HG03175 (cell line): ENCODE data around the gene PPP4R2.

ENCODE experiments used
- ATAC-seq: cut with Tn5 transposase; IDR thresholded peaks from one replicate; pipeline ENCODE4 v1.9.1; 2021; ENCODE audit warnings: mild to moderate bottlenecking, moderate library complexity; ENCODE audit not compliant: unreplicated experiment

The PPP4R2 gene

DNA sequence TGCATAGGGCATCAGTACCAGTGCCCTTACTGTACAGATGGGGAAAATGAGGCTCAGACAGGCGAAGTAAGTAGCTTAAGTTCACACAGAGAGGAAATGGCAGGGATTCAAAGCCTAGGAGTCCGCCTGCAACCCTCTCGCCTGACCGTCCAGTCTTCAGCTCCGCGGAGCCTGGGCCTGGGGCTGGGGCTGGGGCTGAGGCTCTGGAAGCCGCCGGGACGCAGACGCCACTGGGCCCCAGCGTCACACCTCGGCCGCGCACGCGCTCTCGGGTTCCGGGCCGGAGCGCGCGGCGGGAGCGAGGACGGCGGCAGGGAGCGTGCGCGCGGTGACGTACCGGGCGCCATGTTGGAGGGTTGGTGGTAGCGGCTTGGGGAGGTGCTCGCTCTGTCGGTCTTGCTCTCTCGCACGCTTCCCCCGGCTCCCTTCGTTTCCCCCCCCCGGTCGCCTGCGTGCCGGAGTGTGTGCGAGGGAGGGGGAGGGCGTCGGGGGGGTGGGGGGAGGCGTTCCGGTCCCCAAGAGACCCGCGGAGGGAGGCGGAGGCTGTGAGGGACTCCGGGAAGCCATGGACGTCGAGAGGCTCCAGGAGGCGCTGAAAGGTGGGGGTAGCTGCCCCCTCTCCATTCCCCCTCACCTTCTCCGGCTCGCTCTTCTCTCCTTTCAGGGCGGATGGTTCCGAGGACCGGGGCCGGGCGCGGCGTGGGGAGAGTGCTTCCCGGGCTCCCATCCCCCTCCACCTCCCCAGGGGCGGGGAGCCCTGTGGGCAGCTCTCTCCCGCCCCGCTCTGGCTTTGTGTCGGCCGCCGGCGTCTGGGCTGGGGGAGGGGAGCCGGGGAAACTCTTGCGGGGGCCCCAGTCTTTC, at the start of gene PPP4R2:
Gene PPP4R2 (plus strand): TSS at position 339 of the 861 bp plus-strand sequence. CDS start 227 bp downstream, at position 566.
- peak; percentile 87 for ATAC-seq

DNA sequence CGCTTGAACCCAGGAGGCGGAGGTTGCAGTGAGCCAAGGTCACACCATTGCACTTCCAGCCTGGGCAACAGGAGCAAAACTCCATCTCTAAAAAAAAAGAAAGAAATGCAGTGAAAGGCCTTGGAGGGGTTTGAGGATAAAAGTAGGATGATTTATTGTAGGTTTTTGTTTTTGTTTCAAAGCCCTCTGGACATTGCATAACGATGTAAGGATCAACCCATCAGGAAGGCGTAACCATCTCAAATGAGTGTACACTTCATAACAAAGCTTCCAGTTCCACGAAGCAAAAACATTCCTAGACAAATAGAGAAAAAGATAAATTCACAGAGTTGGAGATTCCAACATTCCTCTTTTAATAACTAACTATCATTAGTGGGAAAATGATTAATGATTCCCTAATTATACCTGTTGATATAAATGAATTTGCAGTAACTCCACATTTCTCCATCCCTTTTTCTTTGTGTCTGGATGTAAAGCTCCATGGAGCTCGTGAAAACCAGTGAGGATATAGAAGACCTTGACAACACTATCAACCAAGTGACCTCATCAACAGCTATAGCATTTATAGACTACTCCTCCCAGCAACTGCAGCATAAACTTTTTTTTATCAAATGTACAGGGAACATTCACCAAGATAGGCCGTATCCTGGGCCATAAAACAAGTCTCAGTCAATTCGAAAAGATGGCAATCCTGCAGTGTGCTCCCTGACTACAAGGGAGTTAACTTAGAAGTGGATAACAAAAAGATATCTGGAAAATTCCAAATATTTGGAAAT, 48.7 kb upstream of the PPP4R2 start:
- ATAC-seq: no peak

- ATAC-seq: no peak
Measured at GRCh38 chr3:72949016-72949415, 47.6 kb upstream of the PPP4R2 start.

DNA sequence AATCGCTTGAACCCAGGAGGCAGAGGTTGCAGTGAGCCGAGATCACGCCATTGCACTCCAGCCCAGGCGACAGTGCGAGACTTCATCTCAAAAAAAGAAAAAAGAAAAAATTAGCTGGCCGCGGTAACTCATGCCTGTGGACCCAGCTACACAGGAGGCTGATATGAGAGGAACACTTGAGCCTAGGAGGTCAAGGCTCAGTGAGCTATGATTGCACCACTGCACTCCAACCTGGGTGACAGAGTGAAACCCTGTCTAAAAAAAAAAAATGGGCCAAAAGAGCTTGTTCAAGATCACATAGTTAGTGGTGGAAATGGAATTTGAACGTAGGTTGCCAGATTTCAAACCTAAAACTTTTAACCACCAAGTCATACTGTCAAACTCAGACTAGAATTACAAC, 46.2 kb upstream of the PPP4R2 start:
- ATAC-seq: peak; percentile 54

DNA sequence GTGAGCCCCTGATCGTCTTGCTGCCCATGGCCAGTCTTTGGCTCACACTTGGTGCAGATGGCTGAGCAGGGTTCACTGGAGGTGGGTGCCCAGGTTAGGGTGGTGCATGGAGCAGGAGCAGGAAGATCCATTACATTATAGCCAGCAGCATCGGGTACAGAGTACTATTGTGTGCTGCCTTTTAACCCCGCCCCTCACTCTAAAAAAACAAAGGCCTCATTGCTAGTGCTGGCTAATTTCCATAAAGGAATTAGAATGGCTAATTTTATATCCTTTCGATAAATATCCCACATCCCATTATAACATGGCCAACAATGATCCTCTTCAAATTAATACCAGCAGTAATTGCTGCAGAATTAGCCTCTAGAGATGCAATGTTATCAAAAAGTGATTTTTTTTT, 45.8 kb upstream of the PPP4R2 start:
- no peak for ATAC-seq

DNA sequence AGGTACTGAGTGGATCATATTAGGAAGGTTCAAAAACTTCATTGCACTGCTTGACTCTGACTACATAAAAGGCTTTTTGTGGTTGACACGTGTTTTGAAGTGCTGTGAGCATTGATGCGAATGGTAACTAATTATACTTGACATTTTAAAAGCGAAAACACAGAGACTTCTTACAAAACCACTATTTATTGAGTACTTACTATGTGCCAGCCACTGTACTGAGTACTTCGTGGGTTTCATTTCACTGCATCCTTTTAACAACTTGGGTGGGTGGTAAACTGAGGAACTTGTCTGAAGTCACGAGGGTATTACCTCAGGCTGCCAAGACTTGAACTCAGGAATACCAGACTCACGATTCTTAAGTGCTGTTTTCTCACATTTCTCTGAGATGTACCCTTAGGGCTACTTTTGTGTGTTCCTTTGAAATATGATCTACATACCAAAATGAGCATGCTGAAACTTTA, 45.3 kb upstream of the PPP4R2 start:
- ATAC-seq: peak; percentile 62

DNA sequence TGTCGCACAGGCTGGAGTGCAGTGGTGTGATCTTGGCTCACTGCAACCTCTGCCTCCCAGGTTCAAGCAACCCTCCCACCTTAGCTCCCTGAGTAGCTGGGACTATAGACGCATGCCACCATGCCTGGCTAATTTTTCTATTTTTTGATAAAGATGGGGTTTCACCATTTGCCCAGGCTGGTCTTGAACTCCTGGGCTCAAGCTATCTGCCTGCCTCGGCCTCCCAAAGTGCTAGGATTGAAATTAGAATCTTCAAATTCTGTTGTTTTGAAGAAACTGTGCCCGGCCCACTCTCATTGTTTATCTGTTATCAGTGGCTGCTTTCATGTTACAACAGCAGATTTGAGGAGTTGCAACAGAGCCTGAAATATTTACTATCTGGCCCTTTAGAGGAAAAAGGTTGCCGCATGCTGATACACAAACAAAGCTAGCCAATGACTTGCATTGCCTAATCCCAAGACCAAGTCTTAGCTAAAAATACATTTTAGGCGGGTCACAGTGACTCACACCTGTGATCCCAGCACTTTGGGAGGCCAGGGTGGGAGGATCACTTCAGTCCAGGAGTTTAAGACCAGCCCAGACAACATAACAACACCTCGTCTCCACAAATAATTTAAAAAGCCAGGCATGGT, 43.2 kb upstream of the PPP4R2 start:
- ATAC-seq: no peak

- no peak for ATAC-seq
Measured at GRCh38 chr3:72957297-72957696, 39.3 kb upstream of the PPP4R2 start.

DNA sequence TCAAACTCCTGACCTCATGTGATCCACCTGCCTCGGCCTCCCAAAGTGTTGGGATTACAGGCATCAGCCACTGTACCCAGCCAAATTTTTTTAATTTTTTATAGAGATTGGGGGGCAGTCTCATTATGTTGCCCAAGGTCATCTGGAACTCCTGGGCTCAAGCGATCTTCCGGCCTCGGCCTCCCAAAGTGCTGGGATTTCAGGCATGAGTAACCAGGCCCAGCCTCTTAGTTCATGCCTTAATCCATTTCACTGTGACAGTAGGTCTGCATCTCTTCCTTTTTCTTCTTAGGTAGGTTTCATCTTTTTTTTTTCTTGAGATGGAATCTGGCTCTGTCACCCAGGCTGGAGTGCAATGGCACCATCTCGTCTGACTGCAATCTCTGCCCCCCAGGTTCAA, 37.3 kb upstream of the PPP4R2 start:
- ATAC-seq: no peak

- no peak for ATAC-seq
Measured at GRCh38 chr3:72960812-72961518, 35.6 kb upstream of the PPP4R2 start.

GRCh38 chr3:72961752-72962151, 34.9 kb upstream of the PPP4R2 start:
- ATAC-seq: no peak

DNA sequence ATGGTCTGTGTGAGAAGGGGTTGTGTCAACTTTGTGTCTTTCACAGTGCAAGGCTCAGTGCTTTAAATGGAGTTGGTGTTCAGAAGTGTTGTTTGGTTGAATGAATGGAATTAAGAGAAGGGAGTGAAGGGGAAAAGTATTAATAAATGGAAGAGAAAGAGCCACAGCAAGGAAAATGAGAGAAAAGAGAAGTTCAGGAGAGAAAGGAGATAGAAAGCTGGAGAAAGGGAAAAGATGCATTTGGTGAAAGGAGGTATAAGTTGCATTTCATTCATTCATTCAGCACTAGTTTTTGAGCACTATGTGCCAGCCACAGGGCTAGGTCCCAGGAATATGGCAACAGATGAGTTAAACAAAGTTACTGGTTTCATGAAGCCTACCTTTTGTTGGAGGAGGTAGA, 34.3 kb upstream of the PPP4R2 start:
- ATAC-seq: no peak

- peak; percentile 66 for ATAC-seq
Measured at GRCh38 chr3:72964633-72965032, 32.0 kb upstream of the PPP4R2 start.

- no peak for ATAC-seq
Measured at GRCh38 chr3:72968266-72968664, 28.3 kb upstream of the PPP4R2 start.

GRCh38 chr3:72969766-72970165, 26.8 kb upstream of the PPP4R2 start:
- no peak for ATAC-seq

DNA sequence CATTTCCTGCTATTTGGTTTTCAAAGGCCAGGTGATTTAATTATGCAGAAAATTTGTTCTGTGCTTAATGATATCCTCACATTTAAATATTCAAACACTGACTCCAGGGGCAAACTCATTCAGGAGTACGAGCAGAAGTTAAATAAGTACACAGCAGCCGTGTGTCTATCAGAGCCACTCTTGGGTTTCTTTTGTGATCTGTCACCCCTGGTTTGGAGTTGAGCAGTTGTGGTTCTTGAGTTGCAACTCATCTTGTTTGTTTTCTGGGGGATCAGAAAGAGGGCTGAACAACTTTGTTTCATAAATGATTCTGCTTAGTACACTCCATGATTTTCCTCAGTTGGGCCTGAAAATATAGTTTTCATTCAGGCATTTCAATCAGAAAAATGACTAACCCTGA, 25.7 kb upstream of the PPP4R2 start:
- ATAC-seq: no peak

DNA sequence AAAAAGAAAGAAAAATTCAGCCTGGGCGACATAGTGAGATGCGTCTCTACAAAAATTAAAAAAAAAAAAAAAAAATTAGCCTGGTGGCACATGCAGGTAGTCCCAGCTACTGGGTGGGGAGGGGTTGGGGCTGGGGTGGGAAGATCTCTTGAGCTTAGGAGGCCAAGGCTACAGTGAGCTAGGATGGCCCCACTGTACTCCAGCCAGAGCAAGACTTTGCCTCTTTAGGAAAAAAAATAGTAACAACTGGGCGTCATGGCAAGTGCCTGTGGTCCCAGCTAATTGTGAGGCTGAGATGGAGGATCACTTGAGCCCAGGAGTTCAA, 23.9 kb upstream of the PPP4R2 start:
- ATAC-seq: no peak

DNA sequence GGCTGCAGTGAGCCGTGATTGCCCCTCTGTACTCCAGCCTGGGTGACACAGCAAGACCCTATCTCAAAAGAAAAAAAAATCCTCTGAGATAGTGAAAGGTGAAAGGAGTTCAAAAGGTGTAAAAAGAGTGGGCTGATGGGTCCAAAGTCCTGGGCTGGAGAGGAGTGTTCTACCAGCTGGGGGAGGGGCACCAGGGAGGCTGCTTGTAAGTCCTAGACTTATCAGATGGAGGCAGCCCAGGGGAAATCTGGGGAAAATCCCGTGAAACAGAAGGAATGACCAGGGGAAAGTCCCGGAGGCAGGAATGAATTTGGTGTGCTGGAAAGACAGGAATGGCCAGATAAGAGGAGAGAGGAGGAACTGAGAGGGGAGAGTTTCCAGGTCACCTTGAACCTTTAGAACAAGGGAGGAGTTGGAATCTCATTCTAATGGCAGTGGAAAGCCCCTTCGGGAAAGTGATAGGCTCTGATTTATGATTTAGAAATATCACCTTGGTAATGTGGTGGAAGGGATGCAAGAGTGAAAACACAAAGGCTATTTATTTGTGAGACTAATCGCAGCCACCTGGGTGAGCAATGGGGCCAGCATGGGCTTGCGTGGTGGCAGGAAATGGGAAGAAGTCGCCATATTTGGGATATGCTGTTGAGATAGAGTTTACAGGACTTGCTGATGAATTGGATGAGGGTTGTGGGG, 23.4 kb upstream of the PPP4R2 start:
- ATAC-seq: no peak

GRCh38 chr3:72973786-72974185, 22.8 kb upstream of the PPP4R2 start:
- ATAC-seq: no peak

DNA sequence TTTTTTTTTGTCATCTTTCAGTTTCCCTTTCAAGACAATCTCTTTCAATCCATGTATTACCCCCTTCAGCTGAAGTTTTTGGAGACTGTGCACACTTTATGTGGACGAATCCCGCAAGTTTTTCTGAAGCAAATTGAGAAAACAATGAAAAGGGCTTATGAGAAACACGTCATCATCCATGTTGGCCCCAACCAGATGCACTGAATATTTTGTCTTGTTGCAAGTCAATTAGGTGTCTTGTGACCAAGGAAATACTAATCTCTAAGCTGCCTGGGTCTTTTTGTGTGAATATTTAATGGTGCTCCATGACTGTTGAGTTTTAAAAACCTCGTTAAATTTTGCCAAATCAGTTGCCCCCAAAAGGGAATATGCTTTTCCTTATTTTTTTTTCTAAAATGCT, 21.7 kb upstream of the PPP4R2 start:
- ATAC-seq: no peak
